PC-3 (cell line): ENCODE measurements around the gene TM4SF20. TPM values are rescaled to one million over a fixed set of nuclear protein-coding genes. Genes with fewer than 3 reads are reported as not detected.

Experiments used
- ATAC-seq: fragments of 200-7000 bp; cut with Tn5 transposase; 2 replicates; pipeline ENCODE4 v1.9.1; 2020; ENCODE audit warnings: mild to moderate bottlenecking, moderate library complexity
- BruUV-seq: library from RNA; stranded (reverse); fragments of 400-500 nt; replicated peaks from 2 replicates; lab custom pipeline; 2021; lab: Mats Ljungman, UMichigan
- CTCF ChIA-PET: fragments of 300-600 bp; sonication (Branson Sonifier 250); formaldehyde crosslinking; loops from one replicate; lab custom pipeline; 2022; ENCODE audit warnings: antibody characterized with exemption; lab: Charles Lee
- POLR2A ChIA-PET: fragments of 300-600 bp; sonication (Branson Sonifier 250); formaldehyde crosslinking; loops from one replicate; lab custom pipeline; 2022; ENCODE audit warnings: antibody characterized with exemption; ENCODE audit not compliant: unreplicated experiment; lab: Charles Lee
- DNase-seq: peaks from one replicate; pipeline ENCODE4 v3.0.0-alpha.2; 2015
- H2AFZ ChIP-seq: fragments of 300-600 bp; sonication (generic); 2 replicates; pipeline ENCODE4 v1.6.0; 2016; ENCODE audit warnings: antibody characterized with exemption, low read length
- H3F3A ChIP-seq: fragments of 300-600 bp; sonication (generic); one replicate; pipeline ENCODE4 v1.6.0; 2017; ENCODE audit warnings: antibody characterized with exemption, low read length, control low read depth, mild to moderate bottlenecking; ENCODE audit not compliant: unreplicated experiment
- H3K27ac ChIP-seq: fragments of 300-600 bp; sonication (generic); 2 replicates; pipeline ENCODE4 v1.5.1; 2016; ENCODE audit warnings: mild to moderate bottlenecking, low read length
- H3K27me3 ChIP-seq: fragments of 300-600 bp; sonication (generic); 2 replicates; pipeline ENCODE4 v1.6.1; 2016; ENCODE audit warnings: low read length, mixed read lengths
- H3K36me3 ChIP-seq: fragments of 300-600 bp; sonication (generic); 2 replicates; pipeline ENCODE4 v1.6.1; 2016; ENCODE audit warnings: low read depth, mixed run types, low read length, mixed read lengths
- H3K4me1 ChIP-seq: fragments of 300-600 bp; sonication (generic); 2 replicates; pipeline ENCODE4 v1.5.1; 2016; ENCODE audit warnings: low read length; ENCODE audit not compliant: insufficient read depth
- H3K4me2 ChIP-seq: fragments of 300-600 bp; sonication (generic); 2 replicates; pipeline ENCODE4 v1.6.0; 2016; ENCODE audit warnings: low read length
- H3K4me3 ChIP-seq: fragments of 300-600 bp; sonication (generic); 2 replicates; pipeline ENCODE4 v1.5.1; 2016; ENCODE audit warnings: mild to moderate bottlenecking, low read length, mixed read lengths
- H3K79me2 ChIP-seq: fragments of 300-600 bp; sonication (generic); 2 replicates; pipeline ENCODE4 v1.6.1; 2017; ENCODE audit warnings: low read length, mixed read lengths
- H3K9ac ChIP-seq: fragments of 300-600 bp; sonication (generic); 2 replicates; pipeline ENCODE4 v1.6.0; 2016; ENCODE audit warnings: mild to moderate bottlenecking, low read length
- H3K9me2 ChIP-seq: fragments of 300-600 bp; sonication (generic); replicated peaks from 2 replicates; pipeline ENCODE4 v1.6.1; 2016; ENCODE audit warnings: mixed run types, low read length, mixed read lengths
- H3K9me3 ChIP-seq: fragments of 300-600 bp; sonication (generic); 2 replicates; pipeline ENCODE4 v1.6.1; 2016; ENCODE audit warnings: low read length, mixed read lengths
- H4K20me1 ChIP-seq: fragments of 300-600 bp; sonication (generic); 2 replicates; pipeline ENCODE4 v1.6.1; 2016; ENCODE audit warnings: low read length, mixed read lengths
- EZH2 ChIP-seq: fragments of 300-600 bp; sonication (generic); IDR thresholded peaks from one replicate; pipeline ENCODE4 v1.6.1; 2017; ENCODE audit warnings: antibody characterized with exemption, mild to moderate bottlenecking, low read length; ENCODE audit not compliant: unreplicated experiment
- EZH2phosphoT487 ChIP-seq: fragments of 300-600 bp; sonication (generic); IDR thresholded peaks from 2 replicates; pipeline ENCODE4 v1.6.1; 2018; ENCODE audit warnings: mild to moderate bottlenecking, antibody characterized with exemption, low read length, borderline replicate concordance
- intact Hi-C: fragments of 100-400 bp; cut with micrococcal nuclease; formaldehyde crosslinking; loops from 2 replicates; pipeline ENCODE4 v1.9.0; 2023
- total RNA-seq: library from RNA; depleted of rRNA; stranded (reverse); fragments of >200 nt; gene quantifications from 2 replicates; pipeline ENCODE4 v1.2.3, GENCODE V29; 2014
- TF ChIP-seq, protein P1 (sequence below): fragments of 300-600 bp; sonication (generic); conservative IDR thresholded peaks from 2 replicates; pipeline ENCODE4 v1.5.1; 2017; ENCODE audit warnings: antibody characterized with exemption, low read depth, mild to moderate bottlenecking, low read length

Gene TM4SF20
- total RNA-seq, 1 experiment from 2014 or later: not detected

GRCh38 chr2:227376656-227377396 is 2.3 kb downstream of the TM4SF20 start:
- ATAC-seq (no peak), DNase-seq (no peak)
- Histone ChIP-seq H3K27me3 (no peaks in the 10 kb centered on the region), H3K4me1 (no peaks in the 10 kb centered on the region), H3K9me2 (no peaks in the 10 kb centered on the region), H3F3A (no peaks in the 10 kb centered on the region), H3K79me2 (no peaks in the 10 kb centered on the region), H3K9me3 (no peaks in the 10 kb centered on the region), H3K9ac (no peak overlapping the region), H2AFZ (no peak overlapping the region), H4K20me1 (no peaks in the 10 kb centered on the region), H3K27ac (no peak overlapping the region), H3K4me3 (no peak overlapping the region), H3K4me2 (no peak overlapping the region), H3K36me3 (no peaks in the 10 kb centered on the region)
- no peak for TF ChIP-seq EZH2
- TF ChIP-seq EZH2phosphoT487: no peak
- TF ChIP-seq, protein P1, sequence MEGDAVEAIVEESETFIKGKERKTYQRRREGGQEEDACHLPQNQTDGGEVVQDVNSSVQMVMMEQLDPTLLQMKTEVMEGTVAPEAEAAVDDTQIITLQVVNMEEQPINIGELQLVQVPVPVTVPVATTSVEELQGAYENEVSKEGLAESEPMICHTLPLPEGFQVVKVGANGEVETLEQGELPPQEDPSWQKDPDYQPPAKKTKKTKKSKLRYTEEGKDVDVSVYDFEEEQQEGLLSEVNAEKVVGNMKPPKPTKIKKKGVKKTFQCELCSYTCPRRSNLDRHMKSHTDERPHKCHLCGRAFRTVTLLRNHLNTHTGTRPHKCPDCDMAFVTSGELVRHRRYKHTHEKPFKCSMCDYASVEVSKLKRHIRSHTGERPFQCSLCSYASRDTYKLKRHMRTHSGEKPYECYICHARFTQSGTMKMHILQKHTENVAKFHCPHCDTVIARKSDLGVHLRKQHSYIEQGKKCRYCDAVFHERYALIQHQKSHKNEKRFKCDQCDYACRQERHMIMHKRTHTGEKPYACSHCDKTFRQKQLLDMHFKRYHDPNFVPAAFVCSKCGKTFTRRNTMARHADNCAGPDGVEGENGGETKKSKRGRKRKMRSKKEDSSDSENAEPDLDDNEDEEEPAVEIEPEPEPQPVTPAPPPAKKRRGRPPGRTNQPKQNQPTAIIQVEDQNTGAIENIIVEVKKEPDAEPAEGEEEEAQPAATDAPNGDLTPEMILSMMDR: no peak
- no TSS peak for BruUV-seq
- intact Hi-C loops: no loop called here
- CTCF ChIA-PET: no interaction called here
- POLR2A ChIA-PET: no interaction called here

GRCh38 chr2:227374158-227374557 is 4.9 kb downstream of the TM4SF20 start:
- Histone ChIP-seq H3K4me3 (no peak overlapping the region), H3K4me1 (peaks cover 13% of the 10 kb centered on the region), H3K79me2 (no peaks in the 10 kb centered on the region), H3K9me2 (no peaks in the 10 kb centered on the region), H3K9me3 (no peaks in the 10 kb centered on the region), H3K36me3 (no peaks in the 10 kb centered on the region), H3F3A (no peaks in the 10 kb centered on the region), H2AFZ (no peak overlapping the region), H3K4me2 (0 out of 2 replicates have a peak overlapping the region, but pooled peaks have one; percentile 21), H4K20me1 (no peaks in the 10 kb centered on the region), H3K9ac (no peak overlapping the region), H3K27ac (no peak overlapping the region), H3K27me3 (no peaks in the 10 kb centered on the region)
- TF ChIP-seq, protein P1: no peak
- TF ChIP-seq EZH2phosphoT487 (no peak), EZH2 (no peak)
- ChIA-PET POLR2A (no interaction called here), CTCF (no interaction called here)
- ATAC-seq (peak; percentile 46; the same call in 1 of the 2 replicates), DNase-seq (peak; percentile 26)
- BruUV-seq: no TSS peak
- intact Hi-C loops: no loop called here

GRCh38 chr2:227373389-227373788 is 5.7 kb downstream of the TM4SF20 start:
- no peak overlapping the region for H3K27ac ChIP-seq
- H3K27me3 ChIP-seq: no peaks in the 10 kb centered on the region
- no peaks in the 10 kb centered on the region for H3K36me3 ChIP-seq
- H3F3A ChIP-seq: no peaks in the 10 kb centered on the region
- no peak overlapping the region for H3K9ac ChIP-seq
- no peaks in the 10 kb centered on the region for H3K9me3 ChIP-seq
- no peaks in the 10 kb centered on the region for H3K79me2 ChIP-seq
- peaks cover 13% of the 10 kb centered on the region for H3K4me1 ChIP-seq
- no peak overlapping the region for H2AFZ ChIP-seq
- H3K4me2 ChIP-seq: no peak overlapping the region
- ChIA-PET POLR2A (no interaction called here), CTCF (no interaction called here)
- BruUV-seq: no TSS peak
- intact Hi-C loops: no loop called here
- no peaks in the 10 kb centered on the region for H3K9me2 ChIP-seq
- no peak for DNase-seq
- H4K20me1 ChIP-seq: no peaks in the 10 kb centered on the region
- TF ChIP-seq, protein P1: no peak
- TF ChIP-seq EZH2phosphoT487 (no peak), EZH2 (no peak)
- no peak overlapping the region for H3K4me3 ChIP-seq
- ATAC-seq: no peak
